ENCODE data around the gene AARS2.
"Not testable (repeated sequence)": the region's sequence is repeated elsewhere in the genome, so short reads cannot be mapped to it uniquely, and the experiment has no call there.

The AARS2 gene

DNA sequence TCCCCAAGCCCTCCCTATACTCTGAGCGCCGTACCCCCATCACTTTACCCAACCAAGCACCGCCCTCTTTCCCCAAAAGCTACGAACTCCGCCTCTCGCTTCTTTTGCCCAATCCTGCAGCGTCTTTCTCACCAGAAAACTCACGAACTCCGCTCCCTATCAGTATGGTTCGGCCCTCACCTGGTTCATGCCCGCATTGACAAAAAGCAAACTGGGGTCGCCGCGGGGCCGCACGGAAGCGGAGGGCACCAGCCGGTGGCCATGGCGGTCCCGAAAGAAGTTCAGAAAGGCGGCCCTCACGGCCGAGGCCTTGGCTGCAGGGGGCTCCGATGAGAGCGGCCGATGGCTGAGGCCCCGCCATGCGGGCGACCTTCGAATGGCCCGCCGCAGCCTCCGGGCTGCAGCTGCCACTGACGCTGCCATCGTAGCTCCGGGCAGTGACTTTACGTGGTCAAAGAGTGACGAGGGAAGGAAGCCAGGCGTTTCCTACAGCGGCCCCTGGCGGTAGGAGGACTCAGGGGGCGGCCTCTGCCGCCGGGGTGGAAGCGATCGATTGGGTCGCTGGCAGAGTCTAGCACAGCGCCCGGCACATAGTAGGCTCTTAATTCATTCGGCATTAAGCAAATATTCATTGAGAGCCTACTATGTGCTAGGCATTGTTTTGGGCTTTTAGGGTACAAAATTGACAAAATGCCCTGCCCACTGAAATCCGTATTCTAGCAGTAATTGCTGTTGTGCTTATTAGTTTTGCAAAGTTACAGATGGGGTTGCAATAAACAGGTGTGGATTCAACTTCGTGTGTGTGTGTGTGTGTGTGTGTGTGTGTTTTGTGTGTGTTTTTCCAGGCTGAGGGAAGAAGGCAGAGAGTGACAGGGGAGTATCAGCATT is at the start of gene AARS2:
TSS of gene AARS2 (minus strand) at position 447 of the 888 bp plus-strand sequence. CDS start at position 423, 24 bp downstream.
- H3K4me1 ChIP-seq (ENCODE audit: control insufficient read depth, low read depth, low read length), result peaks cover 6% of the 10 kb centered on the region
- no peaks in the 10 kb centered on the region for H3K9me3 ChIP-seq (ENCODE audit: control insufficient read depth, low read depth, low read length)
- peak within 1 kb of the TSS; percentile 82 for H3K27ac ChIP-seq (ENCODE audit: low read length)
- H3K4me3 ChIP-seq (ENCODE audit: low read length), result peak within 1 kb of the TSS; percentile 92
- peaks cover 34% of the 10 kb centered on the region for H3K36me3 ChIP-seq (ENCODE audit: control insufficient read depth, low read depth, low read length)
- H3K9ac ChIP-seq (ENCODE audit: low read length), result peak within 1 kb of the TSS; percentile 88
- H3K27me3 ChIP-seq (ENCODE audit: control insufficient read depth, insufficient read depth, low read length), result no peaks in the 10 kb centered on the region

DNA sequence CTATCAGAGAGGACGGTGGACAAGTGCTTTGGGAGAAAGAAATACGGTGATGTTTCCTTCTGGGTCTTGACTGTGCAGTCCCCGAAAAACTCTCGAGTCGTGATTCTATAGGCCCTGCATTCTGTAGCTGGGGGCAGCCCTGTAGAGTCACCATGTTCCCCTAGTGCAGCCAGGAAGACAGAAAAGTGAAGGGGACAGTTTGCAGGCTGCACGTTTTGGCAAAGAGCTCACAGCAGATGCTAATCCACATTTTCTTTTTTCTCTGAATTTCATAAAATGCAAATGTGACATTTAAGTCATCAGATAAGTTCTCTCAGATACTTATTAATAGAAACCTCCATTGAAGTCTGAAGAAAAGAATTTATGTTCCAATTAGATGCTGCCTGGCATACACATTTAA is 48.8 kb upstream of the AARS2 start:
- Histone ChIP-seq H3K27me3 (ENCODE audit: control insufficient read depth, insufficient read depth, low read length) (no peaks in the 10 kb centered on the region), H3K4me3 (ENCODE audit: low read length) (no peak overlapping the region), H3K36me3 (ENCODE audit: control insufficient read depth, low read depth, low read length) (no peaks in the 10 kb centered on the region), H3K9me3 (ENCODE audit: control insufficient read depth, low read depth, low read length) (no peaks in the 10 kb centered on the region), H3K9ac (ENCODE audit: low read length) (no peak overlapping the region), H3K4me1 (ENCODE audit: control insufficient read depth, low read depth, low read length) (no peaks in the 10 kb centered on the region), H3K27ac (ENCODE audit: low read length) (no peak overlapping the region)

DNA sequence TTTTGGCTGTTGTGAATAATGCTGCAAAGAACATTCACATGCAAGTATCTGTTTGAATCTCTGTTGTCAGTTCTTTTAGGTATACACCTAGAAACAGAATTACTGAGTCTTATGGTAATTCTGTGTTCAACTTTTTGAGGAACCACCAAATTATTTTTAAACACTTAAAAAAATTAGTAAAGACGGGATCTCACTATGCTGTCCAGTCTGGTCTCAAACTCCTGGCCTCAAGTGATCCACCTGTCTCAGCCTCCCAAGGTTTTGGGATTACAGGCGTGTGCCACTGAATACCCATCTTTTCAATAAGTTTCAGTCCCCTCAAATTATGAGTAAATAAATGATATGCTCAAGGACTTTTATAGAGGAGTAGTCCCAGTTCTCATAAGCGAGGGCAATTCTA is 46.8 kb upstream of the AARS2 start:
- Histone ChIP-seq H3K4me3 (ENCODE audit: low read length) (no peak overlapping the region), H3K36me3 (ENCODE audit: control insufficient read depth, low read depth, low read length) (no peaks in the 10 kb centered on the region), H3K27me3 (ENCODE audit: control insufficient read depth, insufficient read depth, low read length) (no peaks in the 10 kb centered on the region), H3K9me3 (ENCODE audit: control insufficient read depth, low read depth, low read length) (no peaks in the 10 kb centered on the region), H3K4me1 (ENCODE audit: control insufficient read depth, low read depth, low read length) (no peaks in the 10 kb centered on the region), H3K27ac (ENCODE audit: low read length) (no peak overlapping the region), H3K9ac (ENCODE audit: low read length) (no peak overlapping the region)

DNA sequence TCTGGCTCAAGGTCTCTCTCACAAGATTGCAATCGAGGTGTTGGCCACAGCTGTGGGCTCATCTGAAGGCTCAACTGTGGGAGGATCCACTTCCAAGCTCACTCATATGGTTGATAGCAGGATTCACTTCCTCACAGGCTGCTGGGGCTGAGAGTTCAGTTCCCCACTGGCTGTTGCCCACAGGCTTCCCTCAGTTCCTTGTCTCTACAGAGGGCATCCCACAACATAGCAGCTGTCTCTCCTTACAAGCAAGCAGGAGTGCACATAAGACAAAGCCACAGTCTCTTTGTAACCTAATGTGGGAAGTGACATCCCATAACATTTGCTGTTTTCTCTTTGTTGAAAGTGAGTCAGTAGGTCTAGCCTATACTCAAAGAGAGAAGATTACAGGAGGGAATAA is 43.3 kb upstream of the AARS2 start:
- Histone ChIP-seq H3K27me3 (ENCODE audit: control insufficient read depth, insufficient read depth, low read length) (no peaks in the 10 kb centered on the region), H3K27ac (ENCODE audit: low read length) (no peak overlapping the region), H3K4me1 (ENCODE audit: control insufficient read depth, low read depth, low read length) (no peaks in the 10 kb centered on the region), H3K9me3 (ENCODE audit: control insufficient read depth, low read depth, low read length) (no peaks in the 10 kb centered on the region), H3K36me3 (ENCODE audit: control insufficient read depth, low read depth, low read length) (no peaks in the 10 kb centered on the region), H3K9ac (ENCODE audit: low read length) (no peak overlapping the region), H3K4me3 (ENCODE audit: low read length) (no peak overlapping the region)

- H3K36me3 ChIP-seq (ENCODE audit: control insufficient read depth, low read depth, low read length), result no peaks in the 10 kb centered on the region
- H3K4me1 ChIP-seq (ENCODE audit: control insufficient read depth, low read depth, low read length), result no peaks in the 10 kb centered on the region
- no peak overlapping the region for H3K4me3 ChIP-seq (ENCODE audit: low read length)
- H3K9ac ChIP-seq (ENCODE audit: low read length), result no peak overlapping the region
- no peak overlapping the region for H3K27ac ChIP-seq (ENCODE audit: low read length)
- no peaks in the 10 kb centered on the region for H3K9me3 ChIP-seq (ENCODE audit: control insufficient read depth, low read depth, low read length)
- no peaks in the 10 kb centered on the region for H3K27me3 ChIP-seq (ENCODE audit: control insufficient read depth, insufficient read depth, low read length)
Observed at GRCh38 chr6:44355640-44356039, 42.5 kb upstream of the AARS2 start.

- Histone ChIP-seq H3K9me3 (ENCODE audit: control insufficient read depth, low read depth, low read length) (no peaks in the 10 kb centered on the region), H3K4me3 (ENCODE audit: low read length) (no peak overlapping the region), H3K9ac (ENCODE audit: low read length) (no peak overlapping the region), H3K36me3 (ENCODE audit: control insufficient read depth, low read depth, low read length) (no peaks in the 10 kb centered on the region), H3K27me3 (ENCODE audit: control insufficient read depth, insufficient read depth, low read length) (no peaks in the 10 kb centered on the region), H3K27ac (ENCODE audit: low read length) (no peak overlapping the region), H3K4me1 (ENCODE audit: control insufficient read depth, low read depth, low read length) (peaks cover 6% of the 10 kb centered on the region)
Observed at GRCh38 chr6:44353336-44353735, 40.2 kb upstream of the AARS2 start.

GRCh38 chr6:44352259-44352658 is 39.1 kb upstream of the AARS2 start:
- H3K9me3 ChIP-seq (ENCODE audit: control insufficient read depth, low read depth, low read length), result no peaks in the 10 kb centered on the region
- no peak overlapping the region for H3K4me3 ChIP-seq (ENCODE audit: low read length)
- H3K27me3 ChIP-seq (ENCODE audit: control insufficient read depth, insufficient read depth, low read length), result no peaks in the 10 kb centered on the region
- no peak overlapping the region for H3K9ac ChIP-seq (ENCODE audit: low read length)
- peaks cover 6% of the 10 kb centered on the region for H3K4me1 ChIP-seq (ENCODE audit: control insufficient read depth, low read depth, low read length)
- H3K36me3 ChIP-seq (ENCODE audit: control insufficient read depth, low read depth, low read length), result no peaks in the 10 kb centered on the region
- H3K27ac ChIP-seq (ENCODE audit: low read length), result no peak overlapping the region

DNA sequence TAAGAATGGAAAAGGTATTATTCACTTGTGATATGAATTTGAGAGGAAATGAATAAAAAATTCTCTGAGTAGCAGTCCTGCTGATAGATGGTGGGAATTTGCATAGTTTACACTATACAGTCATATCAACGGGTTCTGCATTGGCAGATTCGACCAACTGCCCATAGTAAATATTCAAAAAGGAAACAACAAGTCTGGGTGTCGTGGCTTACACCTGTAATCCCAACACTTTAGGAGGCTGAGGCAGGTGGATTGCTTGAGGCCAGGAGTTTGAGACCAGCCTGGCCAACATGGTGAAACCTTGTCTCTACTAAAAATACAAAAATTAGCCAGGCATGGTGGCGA is 37.5 kb upstream of the AARS2 start:
- H3K36me3 ChIP-seq (ENCODE audit: control insufficient read depth, low read depth, low read length); H3K27ac ChIP-seq (ENCODE audit: low read length); H3K27me3 ChIP-seq (ENCODE audit: control insufficient read depth, insufficient read depth, low read length); H3K4me3 ChIP-seq (ENCODE audit: low read length); H3K4me1 ChIP-seq (ENCODE audit: control insufficient read depth, low read depth, low read length); H3K9ac ChIP-seq (ENCODE audit: low read length); H3K9me3 ChIP-seq (ENCODE audit: control insufficient read depth, low read depth, low read length): not testable (repeated sequence)

- Histone ChIP-seq H3K9ac (ENCODE audit: low read length) (no peak overlapping the region), H3K4me1 (ENCODE audit: control insufficient read depth, low read depth, low read length) (peaks cover 6% of the 10 kb centered on the region)
Observed at GRCh38 chr6:44349904-44350649, 36.9 kb upstream of the AARS2 start.

GRCh38 chr6:44346818-44347217 is 33.7 kb upstream of the AARS2 start:
- H3K9me3 ChIP-seq (ENCODE audit: control insufficient read depth, low read depth, low read length); H3K4me3 ChIP-seq (ENCODE audit: low read length); H3K9ac ChIP-seq (ENCODE audit: low read length); H3K4me1 ChIP-seq (ENCODE audit: control insufficient read depth, low read depth, low read length); H3K27ac ChIP-seq (ENCODE audit: low read length); H3K27me3 ChIP-seq (ENCODE audit: control insufficient read depth, insufficient read depth, low read length); H3K36me3 ChIP-seq (ENCODE audit: control insufficient read depth, low read depth, low read length): not testable (repeated sequence)

More at GRCh38 chr6:44349904-44350649, 36.9 kb upstream of the AARS2 start:
- Histone ChIP-seq H3K27ac (ENCODE audit: low read length) (no peak overlapping the region), H3K4me3 (ENCODE audit: low read length) (no peak overlapping the region), H3K36me3 (ENCODE audit: control insufficient read depth, low read depth, low read length) (no peaks in the 10 kb centered on the region), H3K9me3 (ENCODE audit: control insufficient read depth, low read depth, low read length) (no peaks in the 10 kb centered on the region), H3K27me3 (ENCODE audit: control insufficient read depth, insufficient read depth, low read length) (no peaks in the 10 kb centered on the region)

- H3K36me3 ChIP-seq (ENCODE audit: control insufficient read depth, low read depth, low read length), result no peaks in the 10 kb centered on the region
- H3K9ac ChIP-seq (ENCODE audit: low read length), result no peak within 1 kb of the TSS
- no peak within 1 kb of the TSS for H3K27ac ChIP-seq (ENCODE audit: low read length)
- no peaks in the 10 kb centered on the region for H3K27me3 ChIP-seq (ENCODE audit: control insufficient read depth, insufficient read depth, low read length)
- no peak within 1 kb of the TSS for H3K4me3 ChIP-seq (ENCODE audit: low read length)
- H3K4me1 ChIP-seq (ENCODE audit: control insufficient read depth, low read depth, low read length), result no peaks in the 10 kb centered on the region
- no peaks in the 10 kb centered on the region for H3K9me3 ChIP-seq (ENCODE audit: control insufficient read depth, low read depth, low read length)
Observed at GRCh38 chr6:44342489-44342888, 29.3 kb upstream of the AARS2 start, which contains the start of gene SPATS1. SPATS1 (plus strand) TSS chr6:44342650; CDS start chr6:44343096, 446 bp downstream.

Measured in iPS-18a (cell line).